Measurements from ENCODE around the gene COASY.
A peak's percentile ranks its signal among the peaks of the same experiment; 100 is the strongest.

COASY gene

DNA sequence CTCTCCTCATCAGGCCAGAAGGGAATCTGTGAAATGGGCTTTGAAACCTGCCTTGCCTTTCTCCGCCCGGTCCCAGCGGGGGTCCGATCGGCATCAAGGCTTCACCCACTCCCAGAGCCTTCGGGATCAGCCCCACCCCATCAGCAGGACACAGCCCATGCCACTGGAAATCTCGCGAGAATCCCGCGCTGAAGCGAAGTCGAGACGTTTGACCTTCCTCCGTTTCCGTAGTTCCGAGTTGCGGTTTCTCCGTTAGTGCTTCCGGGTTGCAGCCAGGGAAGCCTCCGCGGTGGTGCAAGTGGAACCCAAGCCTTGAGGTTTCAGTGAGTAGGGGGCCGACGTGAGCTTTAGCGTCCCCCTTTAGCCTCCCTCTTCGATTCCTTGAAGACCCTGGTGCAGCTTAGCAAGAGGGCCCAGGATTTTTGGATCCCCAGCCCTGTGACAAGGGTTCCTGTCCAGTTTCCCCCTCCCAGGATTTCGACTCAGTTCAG, at the start of gene COASY:
TSS of gene COASY (plus strand) at position 252 of the 491 bp plus-strand sequence. CDS start 475 bp downstream, outside the sequence.
- DNase-seq, result peak; percentile 97

DNA sequence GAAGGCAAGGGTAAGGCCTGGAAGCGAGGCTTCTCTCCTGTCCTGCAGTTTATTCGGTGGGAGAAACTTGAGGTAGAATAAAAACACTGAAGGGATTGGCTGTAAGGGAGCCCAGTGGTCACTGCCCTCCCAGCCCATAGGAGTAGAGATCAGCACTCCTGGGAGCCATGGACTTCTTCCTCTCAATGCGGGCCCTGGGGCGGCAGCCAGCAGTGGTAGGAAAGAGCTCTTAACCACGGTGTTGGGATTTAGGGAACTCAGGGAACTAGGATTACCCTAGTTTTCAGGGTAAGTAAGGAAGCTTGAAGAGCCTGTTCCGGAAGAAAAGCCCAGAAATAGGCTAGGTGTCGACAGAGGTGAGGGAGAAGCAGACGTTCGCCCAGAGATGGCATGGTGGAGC, 49.7 kb upstream of the COASY start:
- no peak for DNase-seq

DNA sequence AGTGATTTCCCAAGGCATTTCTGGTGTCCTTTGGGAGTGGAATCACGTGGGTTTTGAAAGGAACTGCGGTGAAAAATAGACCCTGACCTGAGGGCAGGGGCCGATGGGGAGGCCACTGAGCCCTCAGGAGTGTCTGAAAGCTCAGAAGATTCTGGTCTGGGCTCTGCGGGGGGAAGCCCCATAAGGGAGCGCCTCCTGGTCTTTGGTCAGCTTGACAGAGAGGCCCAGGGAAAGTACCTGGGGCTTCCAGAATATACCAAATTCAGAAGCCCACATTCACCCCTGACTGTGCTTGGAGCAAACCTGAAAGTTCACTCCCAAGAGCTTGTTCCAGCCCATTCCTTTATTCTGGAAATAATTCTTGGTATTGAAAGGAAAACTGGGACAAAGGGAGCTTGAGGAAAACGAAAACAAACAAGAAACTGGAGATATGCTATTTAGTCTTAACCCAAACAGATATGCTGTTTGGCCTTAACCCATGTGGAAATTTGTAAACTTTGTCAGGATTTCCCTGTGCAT, 49.2 kb upstream of the COASY start:
- no peak for DNase-seq

DNA sequence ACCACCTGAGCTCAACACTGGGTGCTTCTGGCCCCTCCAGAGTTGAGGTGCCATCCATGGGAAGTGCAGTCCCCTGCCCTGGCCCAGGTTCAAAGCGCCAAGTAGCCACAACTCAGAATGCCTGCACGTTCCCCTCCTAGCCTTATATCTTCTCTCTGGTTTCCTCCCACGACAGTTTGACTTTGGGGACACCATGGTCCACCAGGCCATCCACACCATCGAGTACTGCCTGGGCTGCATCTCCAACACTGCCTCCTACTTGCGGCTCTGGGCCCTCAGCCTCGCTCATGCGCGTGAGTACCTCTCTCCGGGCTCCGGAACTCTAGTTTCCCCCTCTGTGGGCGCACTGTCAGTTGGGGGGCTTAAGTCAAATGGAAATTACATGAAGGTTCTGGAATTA, 48.3 kb upstream of the COASY start:
- DNase-seq, result no peak

DNA sequence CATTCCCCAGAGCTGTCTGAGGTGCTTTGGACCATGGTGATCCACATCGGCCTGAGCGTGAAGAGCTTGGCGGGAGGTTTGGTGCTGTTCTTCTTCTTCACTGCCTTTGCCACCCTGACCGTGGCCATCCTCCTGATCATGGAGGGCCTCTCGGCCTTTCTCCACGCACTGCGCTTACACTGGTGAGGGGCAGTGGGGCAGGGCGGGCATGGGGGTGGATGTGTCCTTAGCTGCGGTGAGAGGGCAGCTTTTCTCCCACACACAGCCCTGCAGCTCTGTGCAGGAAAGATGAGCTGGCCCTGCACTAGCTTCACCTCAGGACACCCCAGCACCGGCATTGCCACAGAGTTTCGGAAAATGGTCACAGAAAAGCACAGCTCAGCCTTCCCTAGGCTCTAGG, 47.7 kb upstream of the COASY start:
- no peak for DNase-seq

DNA sequence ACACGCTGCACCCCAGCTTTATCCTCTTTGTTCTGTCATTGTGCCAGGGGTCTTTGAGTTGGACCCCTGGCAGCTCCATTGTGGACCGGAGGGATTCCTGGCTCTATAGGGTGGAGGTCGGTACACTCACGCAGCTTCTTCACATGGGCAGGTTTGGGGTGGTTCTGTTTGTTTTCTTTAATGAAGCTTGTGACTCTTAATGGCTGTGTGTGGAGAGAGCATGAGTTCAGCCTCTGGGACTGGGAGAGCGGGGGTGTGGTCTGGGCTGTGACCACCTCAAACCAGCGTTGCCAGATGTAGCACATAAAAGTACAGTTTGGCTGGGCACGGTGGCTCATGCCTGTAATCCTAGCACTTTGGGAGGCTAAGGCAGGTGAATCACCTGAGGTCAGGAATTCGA, 47.1 kb upstream of the COASY start:
- no peak for DNase-seq

DNA sequence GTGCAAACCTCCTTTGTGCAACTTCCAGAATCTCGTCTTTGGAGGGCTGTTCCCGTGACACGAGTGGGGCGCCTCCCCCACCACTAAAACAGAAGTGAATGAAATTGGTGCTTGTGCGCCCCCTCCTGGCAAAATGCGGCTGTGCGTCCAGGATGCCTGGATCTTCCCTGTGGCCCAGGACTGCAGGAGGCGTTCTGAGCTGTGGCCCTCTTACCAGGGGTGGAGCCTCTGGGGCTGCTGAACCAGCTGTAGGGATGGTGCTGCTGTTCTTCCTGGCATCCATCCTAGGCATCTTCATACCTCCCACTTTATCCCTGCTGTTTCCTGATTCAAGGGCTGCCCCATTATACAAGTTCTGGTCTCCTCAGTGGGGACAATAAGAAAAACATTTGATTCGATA, 44.4 kb upstream of the COASY start:
- DNase-seq, result peak; percentile 77

DNA sequence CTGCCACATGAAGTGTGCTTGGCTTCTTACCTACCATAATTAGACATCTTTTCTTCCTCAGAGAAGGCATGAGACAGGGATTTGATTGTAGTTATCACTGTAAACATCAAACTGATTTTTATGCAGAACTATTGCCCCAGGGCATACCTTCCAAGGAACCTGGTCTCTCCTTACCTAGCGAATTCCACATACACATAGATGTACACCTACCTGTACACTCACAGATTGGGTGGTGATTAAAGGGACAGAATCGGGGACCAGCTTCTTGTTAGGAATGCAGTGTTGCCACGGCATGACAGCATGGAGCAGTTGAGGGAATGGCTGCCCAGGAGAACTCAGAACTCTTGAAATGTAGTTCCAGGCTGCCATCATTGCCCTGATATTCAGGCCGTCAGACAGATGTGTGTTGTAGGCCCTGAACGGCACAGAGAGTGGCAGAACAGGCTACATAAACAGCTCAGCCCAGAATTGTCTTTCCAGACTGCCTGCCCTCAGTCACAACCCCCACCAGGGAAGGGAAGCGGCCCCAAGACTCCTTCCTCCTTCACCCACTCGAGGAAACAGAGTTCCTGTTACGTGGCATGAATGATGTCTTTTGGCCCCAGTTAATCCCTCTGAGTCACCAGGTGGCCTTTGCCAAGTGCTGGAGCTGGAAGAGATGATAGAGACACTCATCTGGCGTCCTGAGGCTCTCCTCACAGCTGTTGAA, 43.7 kb upstream of the COASY start:
- no peak for DNase-seq

DNA sequence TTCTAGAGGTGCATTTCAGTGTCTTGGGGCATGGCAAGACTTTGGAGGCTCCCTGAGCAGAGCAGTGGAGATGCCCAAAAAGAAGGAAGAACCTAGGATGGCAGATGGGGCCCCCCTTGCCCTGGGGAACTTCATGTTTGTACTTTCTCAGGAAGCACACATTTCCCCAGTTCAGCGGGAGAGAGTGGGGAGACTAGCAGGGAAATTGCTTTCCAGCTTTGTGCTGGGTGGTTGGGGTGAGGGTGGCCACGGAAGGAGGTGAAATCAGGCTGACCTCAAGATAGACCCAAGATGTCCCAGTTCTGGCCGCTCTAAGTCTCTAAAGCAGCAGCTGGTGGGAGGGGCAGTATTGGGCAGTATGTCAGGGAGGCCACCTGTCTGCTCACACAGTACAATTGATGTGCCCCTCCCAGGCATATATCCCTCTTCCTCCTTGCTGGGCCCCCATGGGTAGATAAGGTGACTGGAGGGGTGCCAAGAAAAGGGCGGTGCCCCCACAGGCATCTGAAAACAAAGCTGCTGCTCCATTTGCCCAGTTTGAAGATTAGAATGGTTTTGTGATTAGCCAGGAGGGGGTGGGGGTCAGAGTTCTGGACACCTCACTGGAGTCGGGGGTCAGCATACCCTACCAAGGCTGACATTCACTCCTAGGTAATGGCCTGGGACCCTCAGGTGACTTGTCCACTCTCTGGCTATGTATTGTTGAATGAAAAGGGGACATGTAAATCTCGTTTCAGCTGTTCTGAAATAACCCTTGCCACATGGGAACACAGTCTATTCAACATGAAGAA, 43.0 kb upstream of the COASY start:
- DNase-seq, result no peak

DNA sequence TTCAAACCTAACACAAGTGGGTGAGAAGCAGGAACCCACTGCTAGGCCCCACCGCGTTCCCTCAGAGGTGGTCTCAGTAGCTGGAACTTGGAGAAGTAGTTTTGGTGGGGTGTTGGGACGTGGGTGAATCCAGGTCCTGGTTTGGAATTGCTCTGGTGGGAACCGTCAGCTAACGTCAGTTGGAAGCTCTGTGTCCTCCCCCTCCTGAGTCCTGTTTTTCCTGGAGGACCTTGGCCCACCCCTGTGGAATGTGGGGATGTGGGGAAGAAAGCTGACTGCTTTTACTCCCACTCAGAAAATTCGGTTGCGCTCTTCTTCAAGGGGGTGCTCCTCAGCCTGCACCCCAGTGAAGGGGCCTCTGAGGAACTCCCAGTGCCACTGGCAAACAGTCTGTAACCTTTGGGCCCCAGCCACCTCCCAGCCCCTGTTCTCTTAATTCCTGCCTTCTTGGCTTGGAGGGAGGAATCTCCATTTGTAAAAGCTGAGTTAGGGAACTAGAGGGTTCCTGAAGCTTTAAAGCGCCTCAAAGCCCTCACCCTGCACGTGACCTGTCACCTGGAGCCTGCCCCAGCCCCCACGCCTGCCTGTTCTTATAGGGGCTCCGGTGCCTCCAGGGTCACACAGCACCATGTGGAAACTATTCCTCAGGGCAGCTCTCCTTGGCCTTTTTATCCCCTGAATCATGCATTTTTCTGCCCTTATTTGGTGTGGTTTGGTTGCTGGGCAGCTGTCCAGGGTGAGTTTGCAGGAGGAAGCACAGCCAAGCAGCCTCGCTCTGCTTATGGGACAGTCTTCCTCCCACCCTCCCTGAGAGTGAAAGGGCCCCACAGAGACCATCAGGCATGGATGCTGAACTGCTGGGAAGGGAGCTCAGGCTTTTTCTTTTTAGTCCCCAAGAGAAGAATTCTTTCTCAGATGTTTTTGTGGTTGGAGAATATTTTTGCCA, 42.1 kb upstream of the COASY start:
- DNase-seq, result no peak

DNA sequence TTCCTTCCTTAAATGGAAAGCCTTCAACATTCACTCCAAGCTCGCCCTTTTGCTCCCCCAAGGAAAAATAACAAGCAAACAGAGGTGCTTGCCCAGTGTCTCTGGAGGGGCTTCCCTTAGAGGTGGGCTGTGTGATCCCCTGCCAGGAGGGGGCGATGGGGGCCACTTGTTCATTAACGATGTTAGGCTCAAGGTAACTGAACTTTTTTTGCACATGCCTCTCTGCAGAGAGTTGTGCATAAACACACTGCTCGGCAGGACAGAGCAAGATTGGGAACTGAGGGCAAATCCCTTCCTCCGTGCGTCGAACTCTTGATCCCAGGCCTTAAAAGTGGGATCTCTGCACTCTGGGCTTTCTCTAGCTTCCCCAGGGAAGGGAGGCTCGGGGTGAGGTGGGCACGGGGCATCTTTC, 41.4 kb upstream of the COASY start:
- DNase-seq, result no peak

DNA sequence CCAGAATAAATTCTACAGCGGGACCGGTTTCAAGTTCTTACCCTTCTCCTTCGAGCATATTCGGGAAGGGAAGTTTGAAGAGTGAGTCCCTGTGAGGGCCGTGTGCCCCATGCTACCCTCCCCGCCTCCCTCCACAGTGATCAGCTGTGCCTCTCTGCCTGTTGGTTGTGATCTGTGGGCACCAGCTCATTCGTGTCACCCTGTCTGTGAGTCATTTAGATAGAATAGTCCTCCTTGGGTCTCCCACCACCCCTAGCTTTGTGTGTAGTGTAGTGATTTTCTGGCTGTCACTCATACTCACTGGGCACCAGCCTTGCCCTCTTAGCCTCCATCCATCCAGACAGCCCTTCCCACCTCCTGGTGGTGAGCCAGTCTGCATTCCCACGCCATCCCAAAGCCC, 40.9 kb upstream of the COASY start:
- no peak for DNase-seq

DNA sequence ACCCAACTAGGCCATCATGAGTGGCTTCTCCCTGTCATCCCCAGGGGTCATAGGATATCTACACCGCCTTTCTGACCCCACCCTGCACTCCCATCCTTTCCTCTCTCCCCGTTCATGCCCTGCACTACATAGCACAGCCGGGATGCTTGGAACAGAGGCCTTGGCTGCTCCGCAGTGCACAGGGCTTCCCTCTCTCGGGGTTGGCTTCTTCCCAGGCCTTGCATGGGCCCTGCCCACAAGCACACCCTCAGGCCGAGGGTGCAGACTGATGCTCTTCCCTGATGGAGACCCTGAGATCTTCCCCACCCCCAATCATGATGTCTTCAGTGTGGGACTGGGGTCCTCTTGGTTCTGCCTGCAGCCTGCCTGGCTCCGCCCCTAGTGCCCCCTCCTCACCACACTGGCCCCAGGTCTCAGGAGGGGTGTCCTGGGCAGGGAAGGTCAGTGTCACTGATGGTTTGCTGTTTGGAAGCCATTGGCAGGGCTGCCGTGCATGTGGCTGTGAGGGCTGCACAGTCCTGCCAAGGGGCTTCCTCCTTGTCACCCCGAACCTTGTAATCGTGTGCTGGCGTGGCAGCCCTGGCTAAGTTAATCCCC, 40.2 kb upstream of the COASY start:
- DNase-seq, result no peak

DNA sequence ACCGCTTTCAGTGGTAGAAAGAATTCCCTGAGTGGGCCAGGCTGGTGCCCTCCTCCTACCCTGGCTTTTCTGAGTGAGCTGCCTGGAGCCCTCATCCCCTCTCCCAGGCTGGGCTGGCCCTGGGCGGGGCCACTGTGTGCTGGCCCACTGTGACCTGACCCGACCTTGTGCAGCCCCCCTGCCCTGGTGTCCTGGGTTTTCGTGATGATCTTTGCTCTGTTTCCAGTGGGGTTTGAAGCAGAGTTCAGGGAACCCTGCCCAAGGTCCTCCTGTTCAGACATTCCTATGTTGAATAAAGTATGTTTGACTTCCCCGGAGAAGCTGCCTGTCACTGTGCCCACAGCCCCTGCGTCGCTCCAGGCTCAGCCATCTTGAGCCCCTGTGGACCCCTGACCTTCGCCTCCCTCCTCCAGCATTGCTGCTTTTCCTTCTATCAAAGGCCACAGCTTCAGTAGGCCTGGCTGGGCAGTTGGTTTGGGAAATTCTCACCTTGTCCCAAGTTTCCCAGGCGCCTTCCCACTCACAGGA, 39.6 kb upstream of the COASY start:
- no peak for DNase-seq

DNA sequence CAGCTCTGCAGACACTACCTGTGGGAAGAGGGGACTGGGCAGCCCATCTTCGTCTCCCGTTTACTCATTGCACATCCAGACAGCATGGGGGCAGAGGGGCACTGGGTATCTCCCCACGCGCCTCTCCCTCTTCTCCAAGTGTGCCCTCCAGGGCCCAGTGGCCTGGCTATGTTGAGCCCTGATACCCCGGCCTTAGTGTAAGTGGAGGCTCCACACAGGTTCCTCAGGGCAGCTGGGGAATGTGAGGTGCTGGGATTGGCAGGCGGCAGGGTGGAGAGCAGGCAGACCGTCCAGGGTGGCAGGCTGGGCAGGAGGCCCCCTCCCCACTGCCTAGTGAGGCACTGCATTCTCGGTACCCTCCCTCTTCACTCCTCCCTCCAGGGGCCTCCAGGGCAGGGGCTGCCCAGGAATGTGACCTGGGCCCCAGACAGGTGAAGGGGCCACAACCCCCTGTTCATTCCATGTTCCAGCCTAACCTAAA, 39.1 kb upstream of the COASY start:
- DNase-seq, result no peak

DNA sequence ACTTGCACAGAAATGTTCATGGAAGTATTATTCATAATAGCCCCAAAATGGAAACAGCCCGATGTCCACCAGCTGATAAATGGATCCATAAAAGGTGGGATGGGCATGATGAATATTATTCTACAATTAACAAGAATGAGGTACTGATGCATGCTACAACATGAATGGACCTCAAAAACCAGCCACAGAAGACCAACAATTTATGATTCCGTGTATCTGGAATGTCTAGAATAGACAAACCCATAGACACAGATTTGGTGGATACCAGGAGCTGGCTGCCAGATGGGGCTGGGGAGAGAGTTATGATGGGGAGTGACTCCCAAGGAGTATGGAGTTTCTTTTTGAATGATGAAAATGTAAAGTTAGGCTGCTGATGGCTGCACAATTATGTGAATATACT, 36.7 kb upstream of the COASY start:
- no peak for DNase-seq

DNA sequence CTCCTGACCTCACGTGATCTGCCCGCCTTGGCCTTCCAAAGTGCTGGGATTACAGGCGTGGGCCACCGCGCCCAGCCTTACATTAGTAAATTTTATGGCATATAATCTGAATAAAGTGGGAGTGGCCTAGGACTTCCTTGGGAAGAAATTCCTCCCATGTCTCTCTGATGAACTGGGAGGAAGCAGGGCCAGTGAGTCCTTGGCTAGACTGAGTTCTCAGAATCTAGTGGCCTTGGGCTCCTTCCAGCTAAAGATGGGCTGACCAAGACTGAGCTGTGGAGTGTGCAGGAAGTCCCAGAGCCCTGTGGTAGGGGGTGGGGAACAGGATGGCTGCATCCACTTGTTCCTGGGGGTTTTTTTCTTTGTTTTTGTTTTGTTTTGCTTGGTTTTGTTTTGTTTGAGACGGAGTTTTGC, 35.9 kb upstream of the COASY start:
- no peak for DNase-seq

DNA sequence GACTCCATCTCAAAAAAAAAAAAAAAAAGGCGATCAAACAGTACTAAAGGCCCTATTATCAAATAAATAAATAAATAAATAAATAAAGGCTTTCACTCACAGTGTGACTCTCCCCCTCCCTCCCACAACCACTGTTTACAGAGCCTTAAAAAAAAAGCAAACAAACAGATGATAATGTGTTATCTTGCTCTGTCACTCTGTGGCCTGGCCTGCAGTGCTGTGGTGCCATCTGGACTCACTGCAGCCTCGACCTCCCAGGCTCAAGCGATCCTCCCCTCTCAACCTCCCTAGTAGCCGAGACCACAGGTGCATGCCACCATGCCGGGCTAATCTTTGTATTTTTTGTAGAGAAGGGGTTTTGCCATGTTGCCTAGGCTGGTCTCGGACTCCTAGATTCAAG, 34.0 kb upstream of the COASY start:
- DNase-seq, result no peak

DNA sequence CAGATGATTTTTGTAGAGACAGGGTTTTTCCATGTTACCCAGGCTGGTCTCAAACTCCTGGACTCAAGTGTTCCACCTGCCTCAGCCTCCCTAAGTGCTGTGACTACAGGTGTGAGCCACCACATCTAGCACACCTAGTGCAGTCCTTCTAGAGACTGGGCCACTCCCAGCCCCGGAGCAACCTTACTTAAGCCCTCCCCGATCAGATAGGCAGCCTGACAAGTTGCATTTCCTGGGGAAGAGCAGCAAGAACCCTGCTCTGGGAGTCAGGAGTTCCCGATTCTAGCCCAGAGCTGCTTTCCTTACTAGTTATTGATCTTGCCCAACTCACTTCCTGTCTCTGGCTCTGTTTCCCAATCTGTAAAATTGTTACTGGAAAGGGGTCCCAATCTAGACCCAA, 32.9 kb upstream of the COASY start:
- DNase-seq, result no peak

DNA sequence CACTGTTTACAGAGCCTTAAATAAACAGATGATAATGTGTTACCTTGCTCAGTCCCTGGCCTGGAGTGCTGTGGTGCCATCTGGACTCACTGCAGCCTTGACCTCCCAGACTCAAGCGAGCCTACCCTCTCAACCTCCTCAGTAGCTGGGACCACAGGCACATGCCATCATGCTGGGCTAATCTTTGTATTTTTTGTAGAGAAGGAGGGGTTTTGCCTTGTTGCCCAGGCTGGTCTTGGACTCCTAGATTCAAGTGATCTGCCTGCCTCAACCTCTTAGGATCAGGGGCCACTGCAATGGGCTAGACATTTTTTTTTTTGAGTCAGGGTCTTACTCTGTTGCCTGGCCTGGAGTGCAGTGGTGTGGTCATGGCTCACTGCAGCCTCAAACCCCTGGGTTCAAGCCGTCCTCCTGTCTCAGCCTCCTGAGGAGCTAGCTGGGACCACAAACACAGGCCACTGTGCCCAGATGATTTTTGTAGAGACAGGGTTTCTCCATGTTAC, 30.9 kb upstream of the COASY start:
- DNase-seq, result no peak

DNA sequence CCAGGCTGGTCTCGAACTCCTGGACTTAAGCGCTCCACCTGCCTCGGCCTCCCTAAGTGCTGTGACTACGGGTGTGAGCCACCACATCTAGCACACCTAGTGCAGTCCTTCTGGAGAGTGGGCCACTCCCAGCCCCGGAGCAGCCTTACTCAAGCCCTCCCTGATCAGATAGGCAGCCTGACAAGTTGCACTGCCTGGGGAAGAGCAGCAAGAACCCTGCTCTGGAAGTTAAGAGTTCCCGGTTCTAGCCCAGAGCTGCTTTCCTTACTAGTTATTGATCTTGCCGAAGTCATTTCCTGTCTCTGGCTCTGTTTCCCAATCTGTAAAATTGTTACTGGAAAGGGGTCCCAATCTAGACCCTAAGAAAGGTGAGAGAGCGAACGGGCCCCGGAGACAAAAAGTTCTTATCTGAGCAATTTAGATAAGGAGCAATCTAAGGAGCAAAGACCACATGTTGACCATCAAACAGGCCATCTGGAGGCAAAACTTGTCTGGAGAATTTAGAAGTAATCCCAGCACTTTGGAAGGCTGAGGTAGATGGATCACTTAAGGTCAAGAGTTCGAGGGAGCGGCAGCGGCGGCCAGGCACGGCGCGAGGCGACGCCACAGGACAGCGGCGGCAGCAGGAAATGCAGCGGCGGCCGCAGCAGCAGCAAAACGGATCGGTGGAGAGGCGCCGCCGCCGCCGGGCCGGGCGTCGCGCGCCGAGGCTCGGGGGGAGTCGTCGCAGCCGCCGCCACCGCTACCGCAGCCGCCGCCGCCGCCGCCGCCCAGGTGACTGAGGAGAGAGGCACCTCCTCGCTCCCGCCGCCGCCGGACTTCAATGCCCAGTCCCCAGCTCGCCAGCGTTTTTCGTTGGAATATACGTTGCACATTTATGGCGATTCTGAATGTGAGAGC, 30.2 kb upstream of the COASY start:
- DNase-seq, result peak; percentile 77

Data from RPMI8226 (cell line).